ENCODE results near the gene CD22.
"Not testable (repeated sequence)": the region's sequence is repeated elsewhere in the genome, so short reads cannot be mapped to it uniquely, and the experiment has no call there.

- TF ChIP-seq, protein P1, sequence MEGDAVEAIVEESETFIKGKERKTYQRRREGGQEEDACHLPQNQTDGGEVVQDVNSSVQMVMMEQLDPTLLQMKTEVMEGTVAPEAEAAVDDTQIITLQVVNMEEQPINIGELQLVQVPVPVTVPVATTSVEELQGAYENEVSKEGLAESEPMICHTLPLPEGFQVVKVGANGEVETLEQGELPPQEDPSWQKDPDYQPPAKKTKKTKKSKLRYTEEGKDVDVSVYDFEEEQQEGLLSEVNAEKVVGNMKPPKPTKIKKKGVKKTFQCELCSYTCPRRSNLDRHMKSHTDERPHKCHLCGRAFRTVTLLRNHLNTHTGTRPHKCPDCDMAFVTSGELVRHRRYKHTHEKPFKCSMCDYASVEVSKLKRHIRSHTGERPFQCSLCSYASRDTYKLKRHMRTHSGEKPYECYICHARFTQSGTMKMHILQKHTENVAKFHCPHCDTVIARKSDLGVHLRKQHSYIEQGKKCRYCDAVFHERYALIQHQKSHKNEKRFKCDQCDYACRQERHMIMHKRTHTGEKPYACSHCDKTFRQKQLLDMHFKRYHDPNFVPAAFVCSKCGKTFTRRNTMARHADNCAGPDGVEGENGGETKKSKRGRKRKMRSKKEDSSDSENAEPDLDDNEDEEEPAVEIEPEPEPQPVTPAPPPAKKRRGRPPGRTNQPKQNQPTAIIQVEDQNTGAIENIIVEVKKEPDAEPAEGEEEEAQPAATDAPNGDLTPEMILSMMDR (IDR thresholded peaks at IDR 0.05) = not testable (repeated sequence)
- not testable (repeated sequence) for TF ChIP-seq POLR2AphosphoS5, EP300 (IDR thresholded peaks at IDR 0.05)
Measured at GRCh38 chr19:35358834-35359233, 29.8 kb downstream of the CD22 start.

Measured in suprapubic skin (tissue), 4 donors.